ENCODE results near the gene IL36B.

DNA sequence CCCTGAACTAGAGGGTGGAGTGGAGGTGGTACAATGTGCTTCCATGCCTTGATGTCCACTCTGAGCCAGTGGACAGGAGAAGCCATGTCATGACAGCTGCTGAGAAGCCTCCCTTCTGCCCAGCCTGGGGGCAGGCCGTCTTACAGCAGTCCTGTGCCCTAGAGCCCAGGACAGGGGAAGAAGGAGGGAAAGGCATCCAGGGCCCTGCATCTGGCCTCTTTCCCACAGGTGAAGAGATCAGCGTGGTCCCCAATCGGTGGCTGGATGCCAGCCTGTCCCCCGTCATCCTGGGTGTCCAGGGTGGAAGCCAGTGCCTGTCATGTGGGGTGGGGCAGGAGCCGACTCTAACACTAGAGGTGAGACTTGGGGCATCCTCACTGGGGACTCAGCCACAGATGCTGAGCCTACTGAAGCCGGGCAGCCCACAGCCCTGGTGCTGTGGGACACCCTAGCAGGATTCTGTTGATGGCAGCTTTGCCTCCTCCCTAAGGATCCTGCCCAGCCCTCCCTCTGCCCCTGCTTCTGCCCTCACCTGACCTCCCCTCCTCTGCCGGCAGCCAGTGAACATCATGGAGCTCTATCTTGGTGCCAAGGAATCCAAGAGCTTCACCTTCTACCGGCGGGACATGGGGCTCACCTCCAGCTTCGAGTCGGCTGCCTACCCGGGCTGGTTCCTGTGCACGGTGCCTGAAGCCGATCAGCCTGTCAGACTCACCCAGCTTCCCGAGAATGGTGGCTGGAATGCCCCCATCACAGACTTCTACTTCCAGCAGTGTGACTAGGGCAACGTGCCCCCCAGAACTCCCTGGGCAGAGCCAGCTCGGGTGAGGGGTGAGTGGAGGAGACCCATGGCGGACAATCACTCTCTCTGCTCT is 9.5 kb upstream of the IL36B start:
- TF ChIP-seq POLR2A (IDR thresholded peaks at IDR 0.05): no peak
- TF ChIP-seq, protein P1, sequence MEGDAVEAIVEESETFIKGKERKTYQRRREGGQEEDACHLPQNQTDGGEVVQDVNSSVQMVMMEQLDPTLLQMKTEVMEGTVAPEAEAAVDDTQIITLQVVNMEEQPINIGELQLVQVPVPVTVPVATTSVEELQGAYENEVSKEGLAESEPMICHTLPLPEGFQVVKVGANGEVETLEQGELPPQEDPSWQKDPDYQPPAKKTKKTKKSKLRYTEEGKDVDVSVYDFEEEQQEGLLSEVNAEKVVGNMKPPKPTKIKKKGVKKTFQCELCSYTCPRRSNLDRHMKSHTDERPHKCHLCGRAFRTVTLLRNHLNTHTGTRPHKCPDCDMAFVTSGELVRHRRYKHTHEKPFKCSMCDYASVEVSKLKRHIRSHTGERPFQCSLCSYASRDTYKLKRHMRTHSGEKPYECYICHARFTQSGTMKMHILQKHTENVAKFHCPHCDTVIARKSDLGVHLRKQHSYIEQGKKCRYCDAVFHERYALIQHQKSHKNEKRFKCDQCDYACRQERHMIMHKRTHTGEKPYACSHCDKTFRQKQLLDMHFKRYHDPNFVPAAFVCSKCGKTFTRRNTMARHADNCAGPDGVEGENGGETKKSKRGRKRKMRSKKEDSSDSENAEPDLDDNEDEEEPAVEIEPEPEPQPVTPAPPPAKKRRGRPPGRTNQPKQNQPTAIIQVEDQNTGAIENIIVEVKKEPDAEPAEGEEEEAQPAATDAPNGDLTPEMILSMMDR (IDR thresholded peaks at IDR 0.05 in 8 of 11, conservative IDR thresholded peaks at IDR 0.05 in 3 of 11): no peak
- no peak for TF ChIP-seq POLR2AphosphoS5 (IDR thresholded peaks at IDR 0.05)

Data from spleen (tissue), 7 donors.